A673 (cell line): Measurements from ENCODE around the gene ATP2B2.

Source experiments
- CTCF ChIP-seq: fragments of 300-800, 200-600 bp; sonication (generic); conservative IDR thresholded peaks from 2 replicates; pipeline ENCODE4 v1.5.1; 2017; ENCODE audit warnings: low read depth, mild to moderate bottlenecking, antibody characterized with exemption, low read length, moderate library complexity, mixed read lengths
- EZH2 ChIP-seq: fragments of 200-600 bp; sonication (generic); IDR thresholded peaks from 2 replicates; pipeline ENCODE4 v1.6.1; 2017; ENCODE audit warnings: borderline replicate concordance, low read depth, mild to moderate bottlenecking, mixed read lengths, antibody characterized with exemption, low read length; ENCODE audit not compliant: poor library complexity, severe bottlenecking

- TF ChIP-seq CTCF (no peak), EZH2 (no peak)
Observed at GRCh38 chr3:10419637-10420232, 85.7 kb downstream of the ATP2B2 start.
